ENCODE data around the gene TMEM213.

Gene TMEM213

DNA sequence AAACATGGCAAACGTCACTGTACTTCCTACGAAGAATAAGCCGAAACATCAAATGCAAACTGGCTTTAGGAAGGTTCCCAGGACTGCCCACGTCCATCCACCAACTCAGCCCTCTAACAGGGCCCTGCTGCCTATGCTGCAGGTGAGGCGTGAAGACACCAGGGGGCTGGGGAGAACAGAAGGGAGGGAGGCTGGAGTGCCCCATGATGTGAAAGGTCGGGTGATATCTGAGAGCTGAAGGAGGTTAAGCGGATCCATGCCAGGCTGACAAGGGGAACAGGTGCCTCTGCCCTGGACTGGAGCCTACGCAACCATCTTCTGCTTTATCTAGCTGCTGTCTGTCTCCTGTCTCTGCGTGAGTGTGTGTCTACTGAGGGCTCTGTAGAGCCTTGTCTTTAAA lies 40.4 kb downstream of the TMEM213 start:
- no peak for DNase-seq (ENCODE audit: low read depth in 2 of 2, low spot score in 1 of 2)

DNA sequence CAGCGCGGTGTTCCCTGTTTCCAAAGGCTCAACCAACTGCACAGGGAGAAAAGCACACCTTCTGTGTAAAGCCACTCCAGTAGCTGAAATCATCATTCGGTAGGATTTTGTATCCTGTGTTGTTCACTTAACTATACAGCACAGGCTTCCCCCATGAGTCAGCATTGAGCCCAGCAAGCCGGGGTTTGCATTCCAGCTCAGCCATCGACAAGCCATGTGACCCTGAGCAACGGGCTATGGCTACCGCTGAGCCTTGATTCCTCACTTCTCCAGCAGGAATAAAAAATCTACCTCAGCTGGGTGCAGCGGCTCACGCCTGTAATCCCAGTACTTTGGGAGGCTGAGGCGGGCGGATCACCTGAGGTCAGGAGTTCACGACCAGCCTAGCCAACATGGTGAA lies 44.3 kb downstream of the TMEM213 start:
- no peak for DNase-seq (ENCODE audit: low read depth in 2 of 2, low spot score in 1 of 2)

DNA sequence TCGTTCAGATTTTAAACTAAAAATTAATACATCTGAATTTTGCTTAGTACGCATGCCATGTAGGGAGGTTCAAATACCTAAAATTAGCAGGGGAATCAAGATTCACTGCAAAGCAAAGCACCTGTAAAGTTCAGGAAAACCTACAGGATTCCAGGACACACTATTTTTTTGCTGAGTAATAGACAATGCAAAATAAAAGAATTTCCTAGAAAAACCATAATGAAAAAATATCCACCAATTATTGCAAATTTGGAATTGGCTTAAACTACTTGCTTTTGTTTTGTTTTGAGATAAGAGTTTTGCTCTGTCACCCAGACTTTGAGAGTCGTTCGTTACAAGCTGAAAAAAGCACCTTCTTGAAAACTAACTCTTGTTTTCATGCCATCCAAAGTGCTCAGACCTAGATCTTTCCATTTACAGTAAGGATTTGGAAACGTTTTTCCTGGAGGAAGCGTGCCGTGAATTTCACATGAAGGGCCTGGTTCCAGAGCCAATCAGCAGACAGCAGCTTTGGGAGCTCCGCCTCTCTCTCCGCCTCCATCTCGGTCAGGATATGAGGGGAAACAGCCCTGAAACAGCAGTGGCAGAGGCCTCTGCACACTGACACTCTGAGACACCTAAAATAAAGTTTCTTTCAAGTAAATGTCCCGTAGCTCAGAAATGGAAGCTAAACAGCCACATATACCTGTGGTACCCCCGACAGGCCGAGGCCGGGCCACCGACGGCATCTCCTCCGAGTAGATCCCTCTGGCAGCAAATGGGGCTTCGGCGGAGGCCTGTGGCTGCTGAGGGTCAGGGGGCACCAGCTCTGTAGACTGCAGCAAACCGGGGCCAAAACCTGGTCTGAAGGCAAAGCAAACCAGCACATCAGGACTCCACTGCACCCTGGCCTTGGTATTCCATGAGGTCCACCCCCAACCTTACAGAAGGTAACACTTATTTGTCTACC lies 46.1 kb downstream of the TMEM213 start:
- DNase-seq (ENCODE audit: low read depth in 2 of 2, low spot score in 1 of 2): no peak

DNA sequence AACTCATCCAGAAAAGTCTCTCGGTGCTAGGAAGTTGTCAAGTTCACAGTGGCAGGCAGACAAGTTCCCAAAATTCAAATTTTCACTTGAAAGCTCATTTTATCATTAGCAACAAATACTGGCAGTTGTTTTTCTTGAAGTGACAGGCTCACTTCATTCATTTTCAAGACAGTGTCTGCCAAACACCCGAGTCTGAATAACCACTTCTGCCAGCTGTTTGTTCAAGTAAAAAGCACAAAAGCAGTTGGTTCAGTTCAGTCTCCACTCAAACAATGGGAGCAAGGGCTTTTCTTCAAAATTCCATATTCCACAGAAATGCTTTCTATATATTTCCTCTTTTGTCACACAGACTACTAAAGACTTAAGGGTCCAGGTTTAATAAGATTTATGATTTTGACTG lies 47.9 kb downstream of the TMEM213 start:
- no peak for DNase-seq (ENCODE audit: low read depth in 2 of 2, low spot score in 1 of 2)

DNA sequence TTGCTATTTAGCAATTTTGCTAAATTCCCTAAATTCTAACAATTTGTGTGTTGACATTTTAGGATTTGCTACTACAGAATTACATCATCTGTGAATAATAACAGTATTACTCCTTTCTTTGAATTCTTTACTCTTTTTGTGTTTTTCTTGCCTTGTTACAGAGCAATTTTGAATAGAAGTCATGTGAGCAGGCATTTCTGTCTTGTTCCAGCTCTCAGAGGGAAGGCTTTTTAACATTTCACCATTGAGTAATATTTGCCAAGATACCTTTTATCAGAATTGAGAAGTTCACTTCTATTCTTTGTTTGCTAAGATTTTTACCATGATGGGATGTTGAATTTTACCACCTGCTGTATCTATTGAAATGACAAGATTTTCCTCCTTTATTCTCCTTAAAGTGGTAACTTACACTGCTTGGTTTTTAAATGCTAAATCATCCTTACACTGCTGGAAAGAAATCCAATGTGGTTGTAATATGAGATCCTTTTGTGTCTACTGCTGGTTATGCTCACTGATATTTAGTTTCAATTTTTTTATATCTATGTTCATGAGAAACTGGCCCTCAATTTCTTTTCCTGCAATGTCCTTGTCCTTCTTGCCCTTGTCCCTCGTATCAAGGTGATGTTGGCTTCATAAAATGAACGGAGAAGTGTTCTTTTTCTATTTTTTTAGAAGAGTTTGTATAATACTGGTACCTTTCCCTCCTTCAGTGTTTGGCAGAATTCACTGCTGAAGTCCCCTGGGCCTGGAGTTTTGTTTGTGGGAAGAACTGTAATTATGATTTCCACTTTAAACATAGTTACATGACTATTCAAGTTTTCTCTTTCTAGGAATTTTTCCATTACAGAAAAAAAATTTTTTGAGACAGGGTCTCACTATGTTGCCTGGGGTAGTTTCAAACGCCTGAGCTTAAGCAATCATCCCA lies 50.5 kb downstream of the TMEM213 start:
- no peak for DNase-seq (ENCODE audit: low read depth in 2 of 2, low spot score in 1 of 2)

DNA sequence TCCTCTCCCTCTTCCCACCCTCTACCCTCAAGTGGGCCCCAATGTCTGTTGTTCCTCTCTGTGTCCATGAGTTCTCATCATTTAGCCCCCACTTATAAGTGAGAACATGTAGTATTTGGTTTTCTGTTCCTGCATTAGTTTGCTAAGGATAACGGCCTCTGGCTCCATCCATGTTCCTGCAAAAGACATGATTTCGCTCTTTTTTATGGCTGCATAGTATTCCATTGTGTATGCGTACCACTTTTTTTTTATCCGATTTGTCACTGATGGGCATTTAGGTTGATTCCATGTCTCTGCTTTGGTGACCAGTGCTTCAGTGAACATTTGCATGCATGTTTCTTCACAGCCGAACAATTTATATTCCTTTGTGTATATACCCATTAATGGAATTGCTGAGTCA lies 51.9 kb downstream of the TMEM213 start:
- no peak for DNase-seq (ENCODE audit: low read depth in 2 of 2, low spot score in 1 of 2)

DNA sequence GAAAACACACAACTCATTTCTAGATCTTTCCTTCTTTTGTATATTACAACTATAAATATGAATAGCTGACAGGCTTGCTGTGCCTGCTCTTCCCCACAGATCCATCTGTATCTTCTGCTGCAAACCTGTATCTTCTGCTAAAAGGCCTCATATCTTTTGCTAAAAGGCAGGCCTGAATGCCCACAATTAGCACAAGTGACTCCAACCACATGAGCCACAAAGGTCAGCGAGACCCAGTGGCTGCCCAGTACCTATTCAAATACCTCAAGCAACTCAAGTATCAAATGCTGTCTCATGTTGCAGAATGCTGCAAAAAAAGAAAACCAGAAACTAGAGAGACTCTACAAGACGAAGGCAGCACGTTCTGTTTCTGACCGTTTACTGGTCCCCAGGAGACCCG lies 54.7 kb downstream of the TMEM213 start:
- no peak for DNase-seq (ENCODE audit: low read depth in 2 of 2, low spot score in 1 of 2)

DNA sequence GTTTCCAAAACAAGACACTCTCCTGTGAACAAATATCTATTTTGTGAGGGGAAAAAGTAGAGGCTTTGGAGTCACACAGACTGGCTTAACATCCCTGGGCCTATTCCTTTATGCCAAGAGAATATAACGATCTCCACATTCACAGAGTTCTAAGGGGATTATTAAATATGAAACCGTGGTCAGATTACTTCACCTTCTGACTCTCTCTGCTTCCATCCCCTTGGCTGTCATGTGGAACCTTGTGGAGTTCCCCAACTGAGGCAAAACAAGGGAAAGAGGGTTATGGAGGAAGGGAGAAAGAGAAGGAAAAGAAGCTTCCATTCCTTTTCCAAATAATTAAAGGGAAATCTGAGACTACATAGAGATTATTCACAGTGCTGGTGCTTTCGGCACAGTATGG lies 55.7 kb downstream of the TMEM213 start:
- no peak for DNase-seq (ENCODE audit: low read depth in 2 of 2, low spot score in 1 of 2)

DNA sequence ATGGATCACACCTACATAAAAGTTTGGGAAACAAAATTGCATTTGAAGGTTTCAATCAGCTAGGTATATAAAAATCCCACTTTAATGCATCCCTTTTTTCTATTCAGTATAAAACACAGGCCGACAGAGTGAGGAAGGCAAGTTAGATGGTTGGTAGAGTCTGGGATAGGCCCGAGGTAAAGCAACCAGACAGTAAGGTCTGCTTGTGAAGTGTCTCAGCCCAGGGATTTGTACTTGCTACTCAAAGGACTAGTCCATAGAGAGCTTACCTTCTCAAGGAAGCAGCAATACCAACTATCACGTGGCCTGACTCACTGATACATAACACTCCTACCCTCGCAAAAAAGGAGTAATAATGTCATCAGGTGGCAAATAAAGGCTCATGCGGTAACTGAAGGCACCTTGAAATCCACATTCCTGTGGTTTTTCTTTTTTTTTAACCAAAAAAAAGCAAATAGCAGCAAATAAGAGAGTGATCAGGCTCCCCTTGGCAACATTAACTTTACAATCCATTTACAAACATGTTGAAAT lies 56.4 kb downstream of the TMEM213 start:
- DNase-seq (ENCODE audit: low read depth in 2 of 2, low spot score in 1 of 2): no peak

DNA sequence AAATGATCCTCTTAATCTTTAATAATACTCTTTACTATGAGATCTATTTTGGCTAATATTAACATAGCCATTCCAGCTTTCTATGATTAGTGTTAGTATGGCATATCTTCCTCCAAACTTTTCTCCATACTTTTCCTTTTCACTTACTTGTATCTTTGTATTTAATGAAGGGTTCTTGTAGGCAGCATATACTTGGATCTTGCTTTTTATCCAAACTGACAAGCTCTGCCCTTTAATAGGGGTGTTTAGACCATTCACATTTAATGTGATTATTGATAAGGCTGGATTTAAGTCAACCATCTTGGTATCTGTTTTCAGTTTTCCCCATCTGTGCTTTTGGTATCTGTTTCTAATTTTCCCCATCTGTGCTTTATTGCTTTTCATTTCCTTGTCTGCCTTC lies 59.9 kb downstream of the TMEM213 start:
- no peak for DNase-seq (ENCODE audit: low read depth in 2 of 2, low spot score in 1 of 2)

DNA sequence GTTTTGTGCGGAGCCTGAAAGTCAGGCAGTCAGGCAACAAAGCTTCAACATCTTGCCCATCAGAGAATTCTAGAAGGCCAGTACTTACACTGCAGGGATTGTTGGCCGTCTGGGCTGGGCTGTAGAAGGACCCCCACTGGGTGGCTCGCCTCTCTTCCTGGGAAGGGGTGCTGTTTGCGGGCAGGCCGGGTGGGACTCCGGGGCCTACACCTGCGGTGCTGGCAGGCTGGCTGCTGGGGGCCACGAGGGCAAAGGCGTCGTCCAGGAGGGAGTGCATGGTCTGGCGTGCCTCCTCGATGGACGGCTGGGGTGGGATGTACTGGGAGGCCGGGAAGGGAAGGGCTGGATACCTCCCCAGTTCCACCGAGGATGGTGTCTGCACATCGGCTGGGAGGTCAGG lies 63.3 kb downstream of the TMEM213 start:
- DNase-seq (ENCODE audit: low read depth in 2 of 2, low spot score in 1 of 2): no peak

DNA sequence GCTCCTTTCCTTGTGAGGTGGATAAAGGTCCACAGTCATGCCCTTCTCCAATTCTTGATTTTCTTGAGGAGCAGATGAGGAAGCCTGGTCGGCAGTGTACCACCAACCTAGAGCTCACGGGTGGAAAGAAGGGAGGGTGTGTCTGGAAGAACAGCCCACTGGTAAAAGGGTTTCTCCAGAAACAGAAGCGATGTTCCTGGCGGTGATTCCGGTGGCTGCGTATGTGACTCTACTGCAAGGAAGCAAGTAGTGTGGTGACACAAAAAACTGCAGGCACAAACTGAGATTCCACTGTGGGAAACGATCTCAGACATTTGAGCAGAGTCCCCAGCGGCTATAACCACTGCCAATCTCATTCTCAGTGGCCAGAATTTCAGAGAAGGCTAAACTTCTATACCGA lies 66.1 kb downstream of the TMEM213 start:
- DNase-seq (ENCODE audit: low read depth in 2 of 2, low spot score in 1 of 2): no peak

DNA sequence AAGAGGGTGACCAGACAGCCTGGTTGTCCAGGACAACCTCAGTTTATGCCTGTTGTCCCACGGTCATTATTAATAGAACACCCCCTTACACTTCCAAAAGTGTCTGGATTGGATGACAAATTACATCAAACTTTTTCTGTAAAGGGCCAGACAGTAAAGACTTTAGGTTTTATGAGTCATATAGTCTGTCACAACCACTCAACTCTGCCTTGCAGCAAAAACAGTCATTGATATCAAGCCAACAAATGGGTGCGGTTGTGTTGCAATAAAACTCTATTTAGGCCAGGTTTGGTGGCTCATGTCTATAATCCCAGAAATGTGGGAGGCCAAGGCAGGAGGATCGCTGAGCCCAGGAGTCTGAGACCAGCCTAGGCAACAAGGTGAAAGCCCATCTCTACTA lies 66.9 kb downstream of the TMEM213 start:
- no peak for DNase-seq (ENCODE audit: low read depth in 2 of 2, low spot score in 1 of 2)

DNA sequence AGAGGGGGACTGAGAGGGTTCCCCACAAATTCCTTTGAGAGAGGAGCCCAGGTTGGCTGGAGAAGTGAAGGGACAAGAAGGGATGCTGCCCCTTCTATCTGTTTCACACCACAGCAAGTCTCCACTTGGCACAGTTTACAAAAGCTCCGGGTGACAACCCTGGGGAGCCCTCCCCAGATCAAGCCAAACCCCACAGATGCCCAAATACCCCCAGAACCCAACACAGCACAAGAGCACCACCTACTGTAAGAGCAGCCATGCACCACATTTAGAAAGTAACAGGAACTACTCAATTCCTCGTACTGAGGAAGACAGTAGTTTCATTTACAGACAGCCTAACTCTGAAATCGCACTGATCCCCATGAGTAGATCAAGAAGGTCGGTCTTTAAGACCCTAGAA lies 68.0 kb downstream of the TMEM213 start:
- DNase-seq (ENCODE audit: low read depth in 2 of 2, low spot score in 1 of 2): no peak

DNA sequence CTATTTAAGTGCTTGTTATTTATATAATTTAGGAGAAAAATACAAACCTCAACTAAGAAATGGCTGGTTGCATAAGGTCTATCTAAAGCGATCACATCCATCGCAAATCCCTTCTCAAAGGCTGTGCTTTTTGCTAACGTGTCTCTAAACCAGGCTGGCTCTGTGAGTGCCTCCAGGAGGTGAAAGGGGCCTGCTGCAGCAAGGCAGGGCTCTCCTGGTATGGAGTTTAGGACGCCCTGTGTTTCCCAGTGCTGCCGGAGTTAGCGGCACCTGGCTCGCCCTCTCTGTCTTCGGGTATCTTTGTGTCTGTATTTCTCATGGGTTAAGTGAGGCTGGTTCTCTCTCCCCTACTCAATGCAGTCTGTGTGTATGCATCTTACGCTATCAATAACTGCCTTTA lies 68.6 kb downstream of the TMEM213 start:
- no peak for DNase-seq (ENCODE audit: low read depth in 2 of 2, low spot score in 1 of 2)

DNA sequence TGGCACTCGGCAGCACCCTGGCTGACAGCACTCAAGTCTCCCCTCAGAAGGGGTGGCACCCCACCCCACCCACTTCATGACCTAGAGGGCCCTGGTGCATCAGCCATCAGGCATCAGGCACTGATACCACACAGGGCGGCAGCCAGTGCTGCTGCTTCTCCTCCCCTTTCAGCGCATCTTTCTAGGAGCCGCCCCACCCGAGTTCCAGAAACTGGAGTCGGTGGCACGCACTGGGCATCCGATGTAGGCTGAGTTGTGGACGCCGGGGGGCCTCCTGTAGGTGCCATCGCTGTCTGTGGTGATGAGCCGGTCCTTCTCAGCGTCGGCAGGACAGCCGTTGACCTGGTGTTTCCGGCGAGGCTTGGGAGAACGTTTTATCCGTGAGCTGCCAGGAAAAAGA lies 70.0 kb downstream of the TMEM213 start:
- no peak for DNase-seq (ENCODE audit: low read depth in 2 of 2, low spot score in 1 of 2)

DNA sequence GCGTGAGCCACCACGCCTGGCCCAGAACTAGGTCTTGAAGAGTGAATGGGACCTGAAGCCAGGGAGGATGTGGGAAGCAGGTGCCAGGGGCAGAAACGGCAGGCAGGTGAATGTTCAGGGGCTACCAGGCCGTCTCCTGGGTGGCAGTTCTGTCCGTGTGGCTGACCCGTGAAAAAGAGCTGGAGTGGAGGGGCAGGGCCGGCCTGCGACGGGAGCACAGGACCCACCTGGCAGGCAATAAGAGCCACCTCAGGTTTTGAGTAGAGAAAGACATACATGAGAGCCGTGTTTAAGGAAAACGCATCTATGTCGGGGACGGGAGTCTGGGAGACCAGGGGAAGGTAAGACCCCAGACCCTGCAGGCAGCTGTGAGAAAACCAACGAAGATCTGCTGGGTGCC lies 70.9 kb downstream of the TMEM213 start:
- no peak for DNase-seq (ENCODE audit: low read depth in 2 of 2, low spot score in 1 of 2)

DNA sequence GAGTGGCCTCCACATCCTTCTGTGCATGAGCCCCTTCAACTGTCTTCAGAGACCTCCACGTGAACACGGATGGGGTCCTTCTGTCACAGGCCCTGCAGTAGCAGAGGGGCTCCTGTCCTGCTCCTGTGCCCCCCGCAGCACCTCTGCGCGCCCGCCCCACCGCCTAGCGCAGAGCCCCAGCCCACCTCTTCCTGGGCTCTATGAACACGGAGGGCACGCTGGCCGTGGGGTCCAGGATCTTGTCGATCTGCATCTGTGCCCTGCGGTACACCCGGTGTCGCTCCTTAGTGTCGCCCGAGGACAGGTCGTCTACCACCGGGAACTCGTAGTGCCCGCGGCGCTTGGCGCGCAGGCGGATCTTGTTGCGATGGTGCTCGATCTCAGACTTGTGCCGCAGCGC lies 71.6 kb downstream of the TMEM213 start:
- no peak for DNase-seq (ENCODE audit: low read depth in 2 of 2, low spot score in 1 of 2)

DNA sequence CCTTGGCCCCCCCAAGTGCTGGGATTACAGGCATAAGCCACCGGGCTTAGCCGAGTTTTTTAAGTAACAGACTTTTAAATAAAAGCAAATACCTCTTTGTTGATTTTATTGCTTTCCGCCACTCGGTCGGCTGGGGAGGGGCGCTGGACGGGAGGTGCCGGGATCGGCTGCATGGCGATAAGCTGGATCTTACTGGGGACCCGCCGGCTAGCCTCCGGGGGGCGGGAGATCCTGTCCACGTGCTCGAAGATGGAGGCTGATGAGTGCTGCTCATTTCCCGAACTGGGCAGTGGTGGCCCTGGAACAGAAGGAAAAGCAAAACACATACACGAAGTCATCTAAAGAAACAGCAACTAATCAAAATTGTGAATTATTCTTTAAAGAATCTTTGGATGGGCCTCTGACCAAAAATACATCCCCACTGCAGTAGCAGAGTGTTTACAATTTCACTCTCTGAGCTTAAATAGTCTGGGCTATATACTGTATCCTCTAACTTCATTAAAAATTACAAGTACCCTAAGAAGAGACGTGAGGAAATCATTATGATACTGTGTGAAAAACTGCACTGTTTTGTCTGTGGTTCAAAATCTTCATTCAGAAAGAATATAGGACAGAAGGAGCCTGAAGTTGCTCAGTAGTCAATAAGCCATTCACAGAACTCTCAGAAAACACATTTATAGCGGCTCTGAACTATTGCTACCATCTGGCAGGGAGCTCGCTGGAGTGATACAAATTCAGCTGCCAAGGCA lies 73.4 kb downstream of the TMEM213 start:
- no peak for DNase-seq (ENCODE audit: low read depth in 2 of 2, low spot score in 1 of 2)

DNA sequence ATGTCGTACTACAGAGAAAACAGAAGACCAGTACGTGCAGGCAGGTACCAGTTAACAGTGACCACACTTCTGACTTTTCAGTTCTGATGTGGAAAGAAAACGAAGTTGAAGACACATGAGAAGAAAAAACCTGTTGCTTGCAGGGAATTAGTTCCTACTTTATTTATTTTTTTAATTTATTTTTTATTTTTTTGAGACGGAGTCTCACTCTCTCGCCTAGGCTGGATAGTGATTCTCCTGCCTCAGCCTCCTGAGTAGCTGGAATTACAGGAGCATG lies 74.0 kb downstream of the TMEM213 start:
- DNase-seq (ENCODE audit: low read depth in 2 of 2, low spot score in 1 of 2): no peak

DNA sequence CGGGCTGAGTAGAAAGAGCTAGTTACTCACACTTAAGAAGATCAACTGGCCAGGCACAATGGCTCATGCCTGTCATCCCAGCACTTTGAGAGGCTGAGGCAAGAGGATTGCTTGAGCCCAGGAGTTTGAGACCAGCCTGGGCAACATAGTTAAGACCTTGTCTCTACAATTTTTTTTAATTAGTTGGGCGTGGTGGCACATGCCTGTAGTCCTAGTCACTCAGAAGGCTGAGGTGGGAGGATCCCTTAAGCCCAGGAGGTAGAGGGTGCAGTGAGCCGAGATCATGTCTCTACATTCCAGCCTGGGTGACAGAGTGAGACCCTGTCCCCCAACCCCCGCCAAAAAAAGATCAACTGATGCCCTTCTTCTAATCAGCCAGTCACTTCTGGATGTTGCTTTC lies 74.8 kb downstream of the TMEM213 start:
- DNase-seq (ENCODE audit: low read depth in 2 of 2, low spot score in 1 of 2): no peak
